A549 (cell line): Measurements from ENCODE around the gene MEAF6.

Experiments used
- CHD2 ChIP-seq: fragments of 150-350 bp; IDR thresholded peaks from 2 replicates; pipeline ENCODE4 v1.6.1; 2014; ENCODE audit warnings: low read length; ENCODE audit not compliant: partially characterized antibody
- CTCF ChIP-seq: fragments of >200 bp; sonication (Bioruptor Twin); formaldehyde crosslinking; IDR thresholded peaks from 3 replicates; pipeline ENCODE4 v1.5.1; 2016
- POLR2A ChIP-seq: IDR thresholded peaks from 2 replicates; pipeline ENCODE4 v1.6.1; 2012; ENCODE audit warnings: mild to moderate bottlenecking, low read length
- RAD21 ChIP-seq, 2 experiments: fragments of >200 bp in 1 of 2; sonication (Bioruptor Twin) in 1 of 2; formaldehyde crosslinking in 1 of 2; IDR thresholded peaks in 1 of 2; conservative IDR thresholded peaks in 1 of 2; 2 replicates in 1 of 2; 3 replicates in 1 of 2; pipeline ENCODE4 v1.6.1; 2012 to 2018; ENCODE audit warnings: inconsistent platforms in 1 of 2

- TF ChIP-seq CHD2 (no peak), POLR2A (no peak), RAD21 (conservative IDR thresholded peaks at IDR 0.05 in 1 of 2, IDR thresholded peaks at IDR 0.05 in 1 of 2) (no peak), CTCF (no peak)
Observed at GRCh38 chr1:37533317-37534093, 18.9 kb upstream of the MEAF6 start.
